ENCODE data around the gene ST14.
"Not testable (repeated sequence)": the region's sequence is repeated elsewhere in the genome, so short reads cannot be mapped to it uniquely, and the experiment has no call there.

Gene ST14

GRCh38 chr11:130220311-130221035 is 60.9 kb downstream of the ST14 start:
- no peak for ATAC-seq (replicated peaks; ENCODE audit: extremely low read depth, poor library complexity, severe bottlenecking)
- no peaks in the 10 kb centered on the region for H3K9me3 Mint-ChIP-seq
- peaks cover 22% of the 10 kb centered on the region for H3K4me1 Mint-ChIP-seq
- DNase-seq (ENCODE audit: low spot score in 2 of 2): no peak
- H3K27ac Mint-ChIP-seq (ENCODE audit: low read depth): no peak overlapping the region
- H3K4me3 Mint-ChIP-seq: no peak overlapping the region
- H3K27me3 Mint-ChIP-seq: peaks cover 18% of the 10 kb centered on the region
- H3K36me3 Mint-ChIP-seq (ENCODE audit: insufficient read depth): peaks cover 3% of the 10 kb centered on the region

- peak overlapping the region; percentile 49 for H3K27ac Mint-ChIP-seq (ENCODE audit: low read depth)
- H3K9me3 Mint-ChIP-seq: no peaks in the 10 kb centered on the region
- DNase-seq (ENCODE audit: low spot score in 2 of 2): no peak
- H3K27me3 Mint-ChIP-seq: no peaks in the 10 kb centered on the region
- peaks cover 7% of the 10 kb centered on the region for H3K36me3 Mint-ChIP-seq (ENCODE audit: insufficient read depth)
- H3K4me1 Mint-ChIP-seq: peaks cover 22% of the 10 kb centered on the region
- ATAC-seq (replicated peaks; ENCODE audit: extremely low read depth, poor library complexity, severe bottlenecking): peak; percentile 46
- no peak overlapping the region for H3K4me3 Mint-ChIP-seq
These were observed 63.8 kb downstream of the ST14 start for GRCh38 chr11:130223291-130223971.

- no peak for DNase-seq (ENCODE audit: low spot score in 2 of 2)
- no peak for ATAC-seq (replicated peaks; ENCODE audit: extremely low read depth, poor library complexity, severe bottlenecking)
- Mint-ChIP-seq H3K4me3 (no peak overlapping the region), H3K4me1 (peaks cover 17% of the 10 kb centered on the region), H3K9me3 (no peaks in the 10 kb centered on the region), H3K27me3 (no peaks in the 10 kb centered on the region), H3K36me3 (ENCODE audit: insufficient read depth) (peaks cover 6% of the 10 kb centered on the region), H3K27ac (ENCODE audit: low read depth) (no peak overlapping the region)
These were observed 67.8 kb downstream of the ST14 start for GRCh38 chr11:130227373-130227772.

GRCh38 chr11:130233486-130233885 is 73.9 kb downstream of the ST14 start:
- H3K27ac Mint-ChIP-seq (ENCODE audit: low read depth); H3K27me3 Mint-ChIP-seq; H3K9me3 Mint-ChIP-seq; H3K4me3 Mint-ChIP-seq; H3K4me1 Mint-ChIP-seq; DNase-seq (ENCODE audit: low spot score in 2 of 2); ATAC-seq (replicated peaks; ENCODE audit: extremely low read depth, poor library complexity, severe bottlenecking): not testable (repeated sequence)
- peaks cover 29% of the 10 kb centered on the region for H3K36me3 Mint-ChIP-seq (ENCODE audit: insufficient read depth)

GRCh38 chr11:130233888-130234287 is 74.3 kb downstream of the ST14 start:
- H3K27me3 Mint-ChIP-seq; ATAC-seq (replicated peaks; ENCODE audit: extremely low read depth, poor library complexity, severe bottlenecking); H3K9me3 Mint-ChIP-seq; DNase-seq (ENCODE audit: low spot score in 2 of 2); H3K4me3 Mint-ChIP-seq; H3K27ac Mint-ChIP-seq (ENCODE audit: low read depth); H3K4me1 Mint-ChIP-seq: not testable (repeated sequence)
- peaks cover 32% of the 10 kb centered on the region for H3K36me3 Mint-ChIP-seq (ENCODE audit: insufficient read depth)

- Mint-ChIP-seq H3K9me3 (no peaks in the 10 kb centered on the region), H3K36me3 (ENCODE audit: insufficient read depth) (peaks cover 35% of the 10 kb centered on the region), H3K4me3 (no peak overlapping the region), H3K27ac (ENCODE audit: low read depth) (no peak overlapping the region), H3K27me3 (no peaks in the 10 kb centered on the region), H3K4me1 (no peaks in the 10 kb centered on the region)
- ATAC-seq (replicated peaks; ENCODE audit: extremely low read depth, poor library complexity, severe bottlenecking): no peak
- no peak for DNase-seq (ENCODE audit: low spot score in 2 of 2)
These were observed 74.7 kb downstream of the ST14 start for GRCh38 chr11:130234315-130234714.

- Mint-ChIP-seq H3K4me3 (no peak overlapping the region), H3K27me3 (no peaks in the 10 kb centered on the region), H3K4me1 (no peaks in the 10 kb centered on the region), H3K36me3 (ENCODE audit: insufficient read depth) (peaks cover 40% of the 10 kb centered on the region), H3K9me3 (no peaks in the 10 kb centered on the region), H3K27ac (ENCODE audit: low read depth) (no peak overlapping the region)
- DNase-seq (ENCODE audit: low spot score in 2 of 2) (no peak), ATAC-seq (replicated peaks; ENCODE audit: extremely low read depth, poor library complexity, severe bottlenecking) (no peak)
These were observed 77.9 kb downstream of the ST14 start for GRCh38 chr11:130237282-130238006.

- Mint-ChIP-seq H3K4me1 (peaks cover 27% of the 10 kb centered on the region), H3K9me3 (no peaks in the 10 kb centered on the region), H3K4me3 (no peak overlapping the region), H3K36me3 (ENCODE audit: insufficient read depth) (peaks cover 30% of the 10 kb centered on the region), H3K27ac (ENCODE audit: low read depth) (no peak overlapping the region), H3K27me3 (no peaks in the 10 kb centered on the region)
- ATAC-seq (replicated peaks; ENCODE audit: extremely low read depth, poor library complexity, severe bottlenecking) (no peak), DNase-seq (ENCODE audit: low spot score in 2 of 2) (no peak)
These were observed 82.1 kb downstream of the ST14 start for GRCh38 chr11:130241713-130242112.

- peak overlapping the region; percentile 56 for H3K27ac Mint-ChIP-seq (ENCODE audit: low read depth)
- H3K9me3 Mint-ChIP-seq: no peaks in the 10 kb centered on the region
- DNase-seq (ENCODE audit: low spot score in 2 of 2) (no peak), ATAC-seq (replicated peaks; ENCODE audit: extremely low read depth, poor library complexity, severe bottlenecking) (peak; percentile 46)
- peaks cover 33% of the 10 kb centered on the region for H3K4me1 Mint-ChIP-seq
- no peak overlapping the region for H3K4me3 Mint-ChIP-seq
- no peaks in the 10 kb centered on the region for H3K27me3 Mint-ChIP-seq
- H3K36me3 Mint-ChIP-seq (ENCODE audit: insufficient read depth): peaks cover 17% of the 10 kb centered on the region
These were observed 84.2 kb downstream of the ST14 start for GRCh38 chr11:130243816-130244215.

- no peaks in the 10 kb centered on the region for H3K27me3 Mint-ChIP-seq
- H3K4me3 Mint-ChIP-seq: no peak overlapping the region
- peaks cover 40% of the 10 kb centered on the region for H3K4me1 Mint-ChIP-seq
- DNase-seq (ENCODE audit: low spot score in 2 of 2) (no peak), ATAC-seq (replicated peaks; ENCODE audit: extremely low read depth, poor library complexity, severe bottlenecking) (no peak)
- H3K36me3 Mint-ChIP-seq (ENCODE audit: insufficient read depth): peaks cover 9% of the 10 kb centered on the region
- H3K27ac Mint-ChIP-seq (ENCODE audit: low read depth): no peak overlapping the region
- no peaks in the 10 kb centered on the region for H3K9me3 Mint-ChIP-seq
These were observed 85.3 kb downstream of the ST14 start for GRCh38 chr11:130244848-130245247.

GRCh38 chr11:130245375-130245774 is 85.8 kb downstream of the ST14 start:
- H3K27ac Mint-ChIP-seq (ENCODE audit: low read depth); H3K36me3 Mint-ChIP-seq (ENCODE audit: insufficient read depth); DNase-seq (ENCODE audit: low spot score in 2 of 2); H3K9me3 Mint-ChIP-seq; ATAC-seq (replicated peaks; ENCODE audit: extremely low read depth, poor library complexity, severe bottlenecking); H3K4me3 Mint-ChIP-seq; H3K27me3 Mint-ChIP-seq: not testable (repeated sequence)
- peaks cover 41% of the 10 kb centered on the region for H3K4me1 Mint-ChIP-seq

- no peak overlapping the region for H3K4me3 Mint-ChIP-seq
- no peaks in the 10 kb centered on the region for H3K27me3 Mint-ChIP-seq
- DNase-seq (ENCODE audit: low spot score in 2 of 2) (no peak), ATAC-seq (replicated peaks; ENCODE audit: extremely low read depth, poor library complexity, severe bottlenecking) (no peak)
- peaks cover 50% of the 10 kb centered on the region for H3K4me1 Mint-ChIP-seq
- peaks cover 5% of the 10 kb centered on the region for H3K36me3 Mint-ChIP-seq (ENCODE audit: insufficient read depth)
- peaks cover 5% of the 10 kb centered on the region for H3K9me3 Mint-ChIP-seq
- H3K27ac Mint-ChIP-seq (ENCODE audit: low read depth): peak overlapping the region; percentile 39
These were observed 86.7 kb downstream of the ST14 start for GRCh38 chr11:130246270-130246669.

GRCh38 chr11:130246738-130247137 is 87.2 kb downstream of the ST14 start:
- Mint-ChIP-seq H3K4me1 (peaks cover 51% of the 10 kb centered on the region), H3K4me3 (no peak overlapping the region), H3K9me3 (peaks cover 7% of the 10 kb centered on the region), H3K36me3 (ENCODE audit: insufficient read depth) (peaks cover 5% of the 10 kb centered on the region), H3K27ac (ENCODE audit: low read depth) (peak overlapping the region; percentile 39), H3K27me3 (no peaks in the 10 kb centered on the region)
- DNase-seq (ENCODE audit: low spot score in 2 of 2): no peak
- no peak for ATAC-seq (replicated peaks; ENCODE audit: extremely low read depth, poor library complexity, severe bottlenecking)
